ENCODE results near the gene PPT1. TPM values are rescaled to one million over a fixed set of nuclear protein-coding genes. Genes with fewer than 3 reads are reported as not detected.

The PPT1 gene
- total RNA-seq, 1 experiment from 2014 or later = 46.8 TPM

DNA sequence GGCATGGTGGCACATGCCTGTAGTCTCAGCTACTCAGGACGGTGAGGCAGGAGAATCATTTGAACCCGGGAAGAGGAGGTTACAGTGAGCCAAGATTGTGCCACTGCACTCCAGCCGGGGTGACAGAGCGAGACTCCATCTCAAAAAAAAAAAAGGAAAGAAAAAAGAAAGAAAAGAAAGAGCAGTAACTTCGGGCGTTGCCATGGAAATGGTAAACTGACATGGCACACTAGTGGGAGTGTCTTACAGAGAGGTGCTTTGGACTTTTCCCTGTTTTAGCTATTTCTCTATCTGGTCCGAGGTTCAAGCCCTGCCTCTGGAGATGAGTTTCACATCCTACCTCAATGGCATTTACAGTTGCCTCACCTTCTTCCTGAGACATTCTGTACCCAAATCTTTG lies 23.1 kb upstream of the PPT1 start:
- Histone ChIP-seq H3K9ac (ENCODE audit: low read length) (no peak overlapping the region), H3K9me2 (ENCODE audit: insufficient read depth) (no peaks in the 10 kb centered on the region), H3K27ac (ENCODE audit: low read depth, low read length) (no peak overlapping the region), H3K4me3 (replicated peaks in 1 of 2; ENCODE audit: low read depth in 1 of 2, low read length in 2 of 2) (no peak overlapping the region), H3K36me3 (ENCODE audit: control insufficient read depth in 1 of 2, insufficient read depth in 2 of 2, low read length in 2 of 2) (no peaks in the 10 kb centered on the region), H2AFZ (ENCODE audit: low read depth, low read length, poor library complexity, severe bottlenecking) (no peak overlapping the region), H3K27me3 (ENCODE audit: insufficient read depth, low read length) (no peaks in the 10 kb centered on the region), H3K79me2 (ENCODE audit: insufficient read depth, low read length) (no peaks in the 10 kb centered on the region), H3K4me1 (ENCODE audit: control insufficient read depth in 1 of 2, insufficient read depth in 2 of 2, low read length in 2 of 2) (peaks cover 3 to 5% of the 10 kb centered on the region in 2 experiments; a peak in 2 of 4 replicates), H4K20me1 (ENCODE audit: insufficient read depth) (no peaks in the 10 kb centered on the region), H3K9me3 (ENCODE audit: control insufficient read depth in 1 of 2, insufficient read depth in 1 of 2, low read depth in 1 of 2, low read length in 2 of 2) (no peaks in the 10 kb centered on the region), H3K4me2 (ENCODE audit: low read length) (no peak overlapping the region)
- BruUV-seq (replicated peaks) = no TSS peak
- ChIA-PET POLR2A (no interaction called here), RAD21 (ENCODE audit: low non-redundant PET in 1 of 2, low total read pairs in 2 of 2, uncharacterized antibody in 2 of 2, unreplicated experiment in 2 of 2) (no interaction called here), CTCF (interaction anchor here (1.1 kb wide), 1 partner anchor 24 kb away, joined by 3 read pairs; no protein-coding TSS in a partner anchor)
- ATAC-seq (no peak), DNase-seq (ENCODE audit: low read depth, low spot score) (no peak)
- intact Hi-C loops (cut with micrococcal nuclease) = no loop called here
- TF ChIP-seq, protein P1, sequence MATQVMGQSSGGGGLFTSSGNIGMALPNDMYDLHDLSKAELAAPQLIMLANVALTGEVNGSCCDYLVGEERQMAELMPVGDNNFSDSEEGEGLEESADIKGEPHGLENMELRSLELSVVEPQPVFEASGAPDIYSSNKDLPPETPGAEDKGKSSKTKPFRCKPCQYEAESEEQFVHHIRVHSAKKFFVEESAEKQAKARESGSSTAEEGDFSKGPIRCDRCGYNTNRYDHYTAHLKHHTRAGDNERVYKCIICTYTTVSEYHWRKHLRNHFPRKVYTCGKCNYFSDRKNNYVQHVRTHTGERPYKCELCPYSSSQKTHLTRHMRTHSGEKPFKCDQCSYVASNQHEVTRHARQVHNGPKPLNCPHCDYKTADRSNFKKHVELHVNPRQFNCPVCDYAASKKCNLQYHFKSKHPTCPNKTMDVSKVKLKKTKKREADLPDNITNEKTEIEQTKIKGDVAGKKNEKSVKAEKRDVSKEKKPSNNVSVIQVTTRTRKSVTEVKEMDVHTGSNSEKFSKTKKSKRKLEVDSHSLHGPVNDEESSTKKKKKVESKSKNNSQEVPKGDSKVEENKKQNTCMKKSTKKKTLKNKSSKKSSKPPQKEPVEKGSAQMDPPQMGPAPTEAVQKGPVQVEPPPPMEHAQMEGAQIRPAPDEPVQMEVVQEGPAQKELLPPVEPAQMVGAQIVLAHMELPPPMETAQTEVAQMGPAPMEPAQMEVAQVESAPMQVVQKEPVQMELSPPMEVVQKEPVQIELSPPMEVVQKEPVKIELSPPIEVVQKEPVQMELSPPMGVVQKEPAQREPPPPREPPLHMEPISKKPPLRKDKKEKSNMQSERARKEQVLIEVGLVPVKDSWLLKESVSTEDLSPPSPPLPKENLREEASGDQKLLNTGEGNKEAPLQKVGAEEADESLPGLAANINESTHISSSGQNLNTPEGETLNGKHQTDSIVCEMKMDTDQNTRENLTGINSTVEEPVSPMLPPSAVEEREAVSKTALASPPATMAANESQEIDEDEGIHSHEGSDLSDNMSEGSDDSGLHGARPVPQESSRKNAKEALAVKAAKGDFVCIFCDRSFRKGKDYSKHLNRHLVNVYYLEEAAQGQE (IDR thresholded peaks at IDR 0.05; ENCODE audit: low read depth) = no peak
- no peak for TF ChIP-seq POLR2A (IDR thresholded peaks at IDR 0.05; ENCODE audit: borderline replicate concordance, extremely low read depth, insufficient read depth, insufficient read length)
- TF ChIP-seq ZNF274 (IDR thresholded peaks at IDR 0.05; ENCODE audit: low read depth, low read length) = no peak
- no peak for TF ChIP-seq ELF1 (IDR thresholded peaks at IDR 0.05; ENCODE audit: borderline replicate concordance, low read depth)
- TF ChIP-seq CBX3 (IDR thresholded peaks at IDR 0.05; ENCODE audit: low read depth) = no peak
- TF ChIP-seq TCF7L2 (IDR thresholded peaks at IDR 0.05; ENCODE audit: borderline replicate concordance, extremely low read depth, insufficient read depth, insufficient read length) = no peak
- no peak for TF ChIP-seq SRF (IDR thresholded peaks at IDR 0.05; ENCODE audit: low read depth)
- TF ChIP-seq FOSL1 (IDR thresholded peaks at IDR 0.05; ENCODE audit: low read depth) = no peak

Data from HCT116 (cell line).